GM12801 (cell line): Measurements from ENCODE around the gene ARID3A.

Experiments
- CTCF ChIP-seq: IDR thresholded peaks from one replicate; pipeline ENCODE4 v1.5.1; 2011; ENCODE audit warnings: control low read depth; ENCODE audit not compliant: insufficient read length; ENCODE audit errors: extremely low read depth

The ARID3A gene

GRCh38 chr19:934197-934840 is 8.5 kb downstream of the ARID3A start:
- TF ChIP-seq CTCF, result no peak

GRCh38 chr19:934865-935479 is 9.1 kb downstream of the ARID3A start:
- no peak for TF ChIP-seq CTCF

- TF ChIP-seq CTCF, result no peak
Measured at GRCh38 chr19:936175-936546, 10.3 kb downstream of the ARID3A start.

GRCh38 chr19:937259-937694 is 11.4 kb downstream of the ARID3A start:
- no peak for TF ChIP-seq CTCF

GRCh38 chr19:938233-938923 is 12.5 kb downstream of the ARID3A start:
- TF ChIP-seq CTCF, result no peak

GRCh38 chr19:939439-939838 is 13.6 kb downstream of the ARID3A start:
- no peak for TF ChIP-seq CTCF

GRCh38 chr19:939922-940321 is 14.1 kb downstream of the ARID3A start:
- no peak for TF ChIP-seq CTCF
